T-helper 1 cell (primary cell): ENCODE results near the gene ZGPAT.
"Not testable (repeated sequence)": the region's sequence is repeated elsewhere in the genome, so short reads cannot be mapped to it uniquely, and the experiment has no call there.

Source experiments
- DNase-seq, 5 donors: peaks; one replicate each; pipeline ENCODE4 v3.0.0-alpha.2; 2012 to 2020

ZGPAT gene

DNA sequence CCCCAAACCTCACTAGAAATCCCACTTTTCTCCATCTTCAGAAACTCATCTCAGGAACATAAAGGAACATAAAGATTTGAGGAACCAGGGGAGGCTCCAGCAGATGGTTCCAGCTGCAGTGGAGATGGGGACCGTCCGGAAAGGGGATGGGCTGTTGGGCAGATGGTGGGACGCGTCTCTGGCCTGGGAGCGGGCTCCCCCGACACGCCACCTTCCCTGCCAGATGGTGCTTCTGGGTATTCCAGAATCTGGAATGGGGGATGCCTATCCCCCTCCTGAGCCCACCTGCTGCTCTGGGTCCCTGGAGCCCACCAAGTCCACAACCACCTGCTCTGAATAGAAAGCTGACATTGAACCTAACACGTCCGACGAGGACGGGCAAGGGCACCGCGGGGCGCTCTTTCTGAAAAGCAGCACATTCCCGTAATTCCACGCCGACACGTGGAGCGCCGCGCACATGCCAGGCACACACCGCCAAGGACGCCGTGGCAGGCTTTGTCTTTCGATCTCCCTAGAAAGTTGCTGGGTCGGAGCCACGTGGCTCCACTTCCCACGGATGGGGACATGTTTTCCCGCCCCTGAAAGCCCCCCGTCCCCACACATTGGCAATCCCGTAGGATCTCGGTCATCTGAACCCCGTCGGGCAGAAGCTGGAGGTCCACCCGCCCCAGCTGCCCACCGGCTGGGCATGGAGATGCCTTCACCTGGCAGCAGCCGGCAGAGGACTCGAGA is 59.0 kb downstream of the ZGPAT start:
- DNase-seq, result no peak

DNA sequence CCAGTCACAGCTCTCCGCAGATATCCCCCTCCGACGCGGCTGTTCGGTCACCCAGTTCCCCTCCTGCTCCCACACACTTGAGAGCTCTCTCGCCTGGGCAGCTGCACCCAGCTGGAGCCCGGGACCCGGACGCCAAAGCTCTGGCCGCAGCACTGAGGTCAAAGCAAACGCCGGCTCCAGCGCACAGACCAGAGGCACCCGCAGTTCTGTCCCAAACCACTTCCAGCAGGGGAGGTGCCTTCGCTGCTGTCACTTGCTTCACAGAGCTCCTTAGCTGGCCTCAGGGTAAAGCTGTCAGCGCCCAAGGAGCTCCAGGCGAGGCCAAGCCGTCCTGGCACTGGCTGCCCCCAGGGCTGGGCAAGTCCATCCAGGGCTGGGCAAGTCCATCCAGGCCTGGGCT is 59.6 kb downstream of the ZGPAT start:
- no peak for DNase-seq

DNA sequence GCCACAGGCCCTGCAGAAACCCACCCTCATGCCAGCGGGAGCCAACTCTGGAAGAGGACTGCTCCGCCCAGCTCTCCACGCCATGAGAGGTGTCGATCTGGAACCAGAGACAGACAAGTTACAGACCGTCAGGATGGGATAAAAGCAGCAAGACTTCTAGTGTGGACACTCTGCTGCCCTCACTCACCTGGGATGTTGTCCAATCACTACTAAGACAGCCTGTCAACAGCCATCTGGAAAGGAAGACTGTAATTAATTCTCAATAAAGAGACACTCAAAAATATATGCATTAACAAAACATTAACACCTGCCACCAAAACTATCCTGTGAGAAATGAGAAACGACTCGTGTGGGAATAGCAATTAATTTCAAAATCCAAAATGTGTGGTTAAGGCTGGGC is 60.0 kb downstream of the ZGPAT start:
- no peak for DNase-seq

DNA sequence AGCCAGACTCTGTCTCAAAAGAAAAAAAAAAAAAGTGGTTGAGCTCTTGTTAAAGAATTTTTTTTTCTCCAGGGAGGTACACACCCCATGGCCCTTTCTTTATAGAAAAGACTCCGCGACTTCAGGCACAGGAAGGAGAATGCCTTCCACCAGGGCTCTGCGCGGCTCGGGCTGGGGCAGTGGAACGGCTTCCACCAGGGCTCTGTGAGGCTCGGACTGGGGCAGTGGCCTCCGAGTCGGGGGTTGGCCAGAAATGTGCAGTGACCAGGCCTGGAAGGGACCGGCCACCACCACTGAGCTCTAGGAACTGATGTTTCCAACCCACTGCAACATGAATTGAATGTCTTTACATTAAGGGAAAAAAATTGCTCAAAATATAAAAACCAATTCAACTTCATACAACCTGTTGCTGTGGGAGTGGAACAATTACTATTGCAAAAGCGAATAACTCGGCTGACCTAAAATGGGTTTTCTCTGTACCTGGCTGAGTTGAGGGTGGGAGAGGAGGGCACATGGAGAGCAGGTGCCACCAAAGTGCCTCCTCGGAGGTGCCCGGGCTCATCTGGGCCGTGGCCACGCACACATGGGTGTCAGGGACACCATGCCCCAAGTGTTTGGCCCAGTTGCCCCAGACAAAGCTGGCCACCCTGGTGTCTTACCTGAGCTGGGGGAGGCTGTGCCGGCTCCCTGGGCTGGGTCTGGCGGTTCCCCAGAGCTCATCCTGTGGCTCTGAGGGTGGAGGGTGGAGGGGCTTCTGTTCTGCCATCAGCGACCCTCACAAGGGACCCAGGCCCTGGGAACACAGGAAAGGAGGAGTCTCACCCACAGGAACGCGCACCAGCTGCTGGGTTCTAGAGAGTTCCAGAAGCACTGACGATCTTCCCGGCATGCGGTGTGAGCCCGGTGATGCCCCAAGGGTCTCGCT is 61.0 kb downstream of the ZGPAT start:
- no peak for DNase-seq

DNA sequence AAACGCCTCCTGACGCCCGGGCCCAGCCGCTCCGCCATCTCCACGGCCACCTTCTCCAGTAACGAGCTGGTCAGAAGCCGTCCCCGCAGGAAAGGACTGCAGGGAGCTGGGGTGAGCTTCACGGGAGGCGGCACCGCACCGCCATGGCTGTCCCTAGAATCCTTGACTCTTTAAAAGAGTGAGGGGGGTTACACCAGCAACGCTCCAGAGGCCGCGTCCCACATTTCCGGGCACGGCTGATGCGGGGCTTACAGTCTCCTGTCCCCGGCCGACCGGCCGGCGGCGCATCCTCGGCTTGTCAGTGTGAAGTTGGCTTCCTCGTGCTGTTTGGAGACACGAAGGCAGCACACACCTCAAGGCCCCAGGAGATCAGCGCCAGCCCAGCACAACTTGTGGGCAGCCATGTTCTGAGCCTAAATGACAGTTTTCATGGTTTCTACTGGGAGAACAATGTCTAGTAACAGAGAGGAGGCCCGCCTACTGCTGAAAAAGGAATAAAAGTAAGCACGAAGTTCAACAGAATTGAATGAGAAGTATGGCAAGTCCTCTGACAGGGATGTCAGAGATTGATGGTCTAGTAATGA is 62.1 kb downstream of the ZGPAT start:
- DNase-seq, result no peak

DNA sequence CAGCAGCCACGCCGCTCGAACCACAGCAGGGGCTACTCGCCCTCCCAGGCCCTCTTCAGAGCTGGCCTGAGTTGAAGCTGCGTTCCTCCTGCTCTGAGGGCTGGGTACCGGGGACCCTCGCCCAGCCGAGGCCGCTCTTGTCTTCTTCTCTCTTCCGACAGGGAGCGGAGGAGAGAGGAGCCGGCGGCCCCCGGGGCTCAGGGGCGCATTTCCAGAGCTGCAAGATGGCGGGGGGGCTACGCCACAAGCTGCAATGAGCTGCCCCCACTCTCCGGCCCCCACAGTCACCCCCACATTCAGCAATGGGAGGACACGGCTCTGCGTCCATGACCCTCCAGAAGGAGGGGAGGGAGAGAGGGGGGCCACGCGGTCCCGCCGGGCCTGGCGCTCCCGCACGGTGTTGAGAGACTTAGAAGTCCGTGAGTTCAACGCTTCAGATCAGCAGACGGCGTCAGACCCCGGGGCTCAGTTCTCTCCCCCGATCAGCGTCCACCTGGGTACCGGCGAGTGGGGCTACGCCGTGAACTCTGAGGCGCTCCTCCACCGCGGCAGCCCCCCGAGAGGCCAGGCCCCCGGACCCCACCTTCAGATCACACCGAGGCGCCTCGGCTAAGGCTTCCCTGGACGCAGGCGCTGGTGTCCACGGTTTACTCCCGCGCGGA is 63.3 kb downstream of the ZGPAT start:
- DNase-seq, result no peak

DNA sequence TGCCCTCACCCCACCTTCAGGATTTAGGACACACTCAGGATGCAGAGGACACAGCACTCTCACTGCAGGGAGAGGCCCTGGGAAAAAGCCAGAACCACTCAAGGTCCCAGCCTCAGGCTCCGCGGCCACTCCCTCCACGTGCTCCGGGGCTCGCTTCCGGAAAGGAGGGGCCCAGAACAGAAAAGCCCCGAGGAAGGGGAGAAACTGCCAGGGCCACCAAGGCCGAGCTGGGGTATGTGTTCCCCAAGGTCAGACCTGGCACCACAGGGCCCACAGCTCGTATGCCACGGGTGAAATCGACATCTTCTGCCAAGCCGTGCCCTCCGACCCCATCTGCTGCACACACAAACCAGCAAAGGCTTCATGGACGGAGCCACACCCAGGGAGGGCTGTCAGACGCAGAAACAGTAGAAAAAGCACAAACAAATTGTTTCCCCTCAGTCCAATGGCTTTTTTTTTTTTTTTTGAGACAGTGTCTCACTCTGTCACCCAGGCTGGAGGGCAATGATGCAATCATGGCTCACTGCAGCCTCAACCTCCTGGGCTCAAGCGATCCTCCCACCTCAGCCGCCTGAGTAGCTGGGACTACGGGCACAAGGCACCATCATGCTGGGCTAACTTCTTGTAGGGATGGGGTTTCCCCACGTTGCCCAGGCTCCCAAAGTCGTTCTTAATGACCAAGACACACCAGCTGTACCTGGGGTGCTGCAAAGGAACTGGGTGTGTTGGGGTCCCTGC is 65.1 kb downstream of the ZGPAT start:
- DNase-seq, result no peak

DNA sequence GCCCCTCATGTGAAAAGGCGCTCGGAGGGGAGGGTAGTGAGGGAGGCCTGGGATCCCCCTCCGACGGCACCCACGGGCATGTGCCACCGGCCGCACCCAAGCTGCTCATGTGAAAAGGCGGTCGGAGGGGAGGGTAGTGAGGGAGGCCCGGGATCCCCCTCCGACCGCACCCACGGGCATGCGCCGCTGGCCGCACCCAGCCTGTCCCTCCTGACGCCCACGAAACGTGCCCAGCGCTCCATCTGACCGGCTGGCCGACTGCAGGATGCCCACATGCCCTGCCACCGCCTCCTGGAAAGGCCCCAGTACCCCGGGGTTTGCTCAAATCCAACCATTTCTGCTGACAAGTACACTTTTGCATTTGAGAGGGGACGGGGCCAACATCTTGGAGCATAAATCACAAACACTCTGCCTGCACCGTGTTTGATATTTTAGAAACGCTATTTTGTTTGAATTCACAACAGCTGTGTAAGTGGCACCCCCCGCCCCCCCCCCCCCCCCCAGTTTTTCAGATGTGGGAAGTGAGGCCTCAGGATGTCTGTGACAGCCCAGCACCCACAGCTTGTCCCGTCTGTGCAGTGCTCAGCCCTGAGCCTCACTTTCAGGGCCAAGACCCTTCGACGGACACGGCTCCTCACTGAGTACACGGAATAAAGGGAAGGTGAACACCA is 65.9 kb downstream of the ZGPAT start:
- no peak for DNase-seq

DNA sequence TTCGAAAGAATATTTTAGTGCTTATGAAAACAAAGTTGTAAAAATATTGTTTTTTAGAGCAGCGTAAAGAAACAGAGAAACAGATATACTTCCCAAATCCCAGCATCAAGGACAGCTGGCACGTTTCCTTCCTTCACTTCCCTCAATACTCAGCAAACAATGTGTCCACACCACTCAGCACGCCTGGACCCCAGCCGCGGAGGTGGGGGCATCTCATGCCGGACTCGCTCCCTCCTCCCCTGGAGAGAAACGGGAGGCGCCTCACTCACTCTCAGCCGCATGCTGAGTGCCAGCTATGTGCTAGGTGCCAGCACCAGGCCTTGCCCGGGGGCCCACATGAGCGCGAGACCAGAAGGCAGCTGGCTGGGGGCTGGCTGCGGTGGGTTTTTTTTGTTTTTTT is 66.5 kb downstream of the ZGPAT start:
- no peak for DNase-seq

DNA sequence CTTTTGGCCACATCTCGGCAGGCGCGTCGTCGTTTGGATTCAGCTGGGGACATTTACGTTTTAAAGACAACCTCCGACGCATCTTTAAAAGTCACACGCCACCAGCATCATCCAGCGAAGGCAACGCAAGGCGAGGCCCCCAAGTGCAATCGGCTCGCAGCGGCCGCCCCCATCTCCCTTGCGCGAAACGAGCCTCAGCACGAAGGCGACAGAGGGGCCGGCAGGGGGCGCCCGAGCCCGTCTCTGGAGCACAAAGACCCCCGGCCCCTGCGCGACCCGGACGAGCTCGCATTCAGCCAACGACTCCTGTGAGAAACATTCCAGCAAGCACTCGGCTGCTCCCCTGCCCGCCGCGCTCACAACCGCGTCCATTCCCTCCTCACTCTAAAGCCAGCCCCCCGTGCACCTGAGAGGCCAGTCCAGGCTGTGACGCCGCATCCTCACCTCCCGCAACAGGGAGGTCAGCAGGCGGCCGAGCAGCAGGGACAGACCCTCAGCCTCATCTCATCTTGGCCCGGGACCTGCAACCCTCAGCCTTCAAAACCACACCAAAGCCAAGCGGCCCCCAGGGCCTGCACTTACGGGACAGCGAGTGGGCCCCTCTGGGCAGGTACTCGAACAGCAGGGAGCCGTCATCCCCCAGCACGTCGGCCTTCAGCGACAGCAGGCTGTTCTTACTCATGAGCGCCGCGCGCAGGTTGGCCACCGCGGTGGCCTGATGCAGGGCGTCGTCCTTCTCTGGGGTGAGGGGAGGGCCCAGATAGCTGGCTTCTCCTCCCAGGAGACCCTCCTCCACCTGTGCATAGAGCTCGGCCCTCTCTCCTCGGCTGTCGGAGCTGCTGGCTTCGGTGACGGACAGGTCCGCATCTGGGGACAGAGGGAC is 67.5 kb downstream of the ZGPAT start:
- no peak for DNase-seq

DNA sequence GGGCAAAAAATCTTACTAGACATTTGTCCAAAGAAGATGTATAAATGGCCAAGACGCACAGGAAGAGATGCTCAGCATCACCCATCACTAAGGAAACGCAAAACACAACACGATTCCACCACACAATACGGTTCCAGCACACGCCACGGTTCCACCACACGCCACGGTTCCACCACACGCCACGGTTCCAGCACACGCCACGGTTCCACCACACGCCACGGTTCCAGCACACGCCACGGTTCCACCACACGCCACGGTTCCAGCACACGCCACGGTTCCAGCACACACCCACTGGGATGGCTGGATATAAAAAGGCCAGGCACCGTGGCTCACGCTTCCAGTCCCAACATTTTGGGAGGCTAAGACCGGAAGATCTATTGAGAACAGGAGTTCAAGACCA is 69.0 kb downstream of the ZGPAT start:
- not testable (repeated sequence) for DNase-seq

DNA sequence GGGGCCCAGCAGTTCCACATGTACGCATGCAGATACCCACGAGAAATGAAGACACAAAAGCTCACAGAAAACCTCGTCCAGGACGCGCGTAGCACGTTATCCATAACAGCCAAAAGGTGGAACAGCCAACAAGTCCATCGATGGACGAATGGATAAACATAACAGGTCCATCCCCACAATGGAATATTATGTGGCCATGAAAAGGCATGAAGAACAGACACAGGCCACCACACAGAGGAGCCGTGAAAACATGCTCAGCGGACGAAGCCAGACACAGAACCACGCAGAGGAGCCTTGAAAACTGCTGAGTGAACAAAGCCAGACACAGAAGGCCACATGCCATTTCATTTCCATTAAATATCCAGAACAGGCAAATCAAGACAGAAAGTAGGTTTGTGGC is 69.8 kb downstream of the ZGPAT start:
- no peak for DNase-seq

DNA sequence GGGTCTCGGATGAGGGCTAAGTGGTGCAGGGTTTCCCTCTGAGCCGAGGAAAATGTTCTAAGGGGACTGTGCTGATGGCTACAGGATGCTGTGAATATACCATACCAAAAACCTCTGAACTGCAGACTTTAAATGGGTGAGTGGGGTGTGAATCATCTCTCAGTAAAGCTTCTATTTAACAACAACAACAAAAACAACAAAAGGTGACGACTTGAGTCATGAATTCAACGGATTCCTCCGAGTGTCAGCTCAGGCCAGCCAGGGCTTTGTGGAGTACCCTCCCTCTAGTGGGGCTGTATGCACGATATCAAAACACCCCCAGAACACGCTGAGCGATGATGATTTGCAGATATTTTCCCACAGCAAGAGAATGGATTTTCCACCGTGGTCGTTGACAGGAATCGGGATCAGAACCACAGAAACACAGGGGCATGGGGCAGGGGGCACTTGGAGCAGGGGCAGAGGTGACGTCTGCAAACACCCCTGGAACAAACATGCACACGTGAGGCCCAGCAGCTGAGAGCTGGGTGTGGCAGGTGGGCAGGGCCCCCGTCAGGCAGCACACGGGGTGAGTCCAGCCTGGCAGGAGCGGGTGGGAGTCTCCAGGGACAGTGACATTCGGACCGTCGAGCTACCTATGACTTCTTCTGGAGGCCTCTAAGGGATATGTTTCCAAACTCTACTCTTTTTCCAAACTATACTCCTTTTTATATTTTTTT is 70.4 kb downstream of the ZGPAT start:
- DNase-seq, result no peak

DNA sequence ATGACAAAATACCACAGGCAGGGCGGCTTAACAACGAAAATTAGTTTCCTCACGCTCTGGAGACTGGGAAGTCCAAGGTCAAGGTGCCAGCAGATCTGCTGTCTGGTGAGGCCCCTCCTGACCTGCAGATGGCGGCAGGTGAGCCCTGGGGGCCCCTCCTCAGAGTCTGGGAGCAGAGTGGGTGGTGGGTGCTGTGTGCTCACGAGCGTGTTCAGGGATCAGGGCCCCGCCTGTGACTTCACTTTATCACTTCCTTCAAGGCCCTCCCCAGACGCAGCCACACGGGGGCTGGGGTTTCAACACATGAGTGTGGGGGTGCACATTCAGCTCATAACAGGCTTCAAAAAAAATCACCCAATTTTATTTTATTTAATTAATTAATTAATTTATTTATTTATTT is 71.0 kb downstream of the ZGPAT start:
- no peak for DNase-seq

DNA sequence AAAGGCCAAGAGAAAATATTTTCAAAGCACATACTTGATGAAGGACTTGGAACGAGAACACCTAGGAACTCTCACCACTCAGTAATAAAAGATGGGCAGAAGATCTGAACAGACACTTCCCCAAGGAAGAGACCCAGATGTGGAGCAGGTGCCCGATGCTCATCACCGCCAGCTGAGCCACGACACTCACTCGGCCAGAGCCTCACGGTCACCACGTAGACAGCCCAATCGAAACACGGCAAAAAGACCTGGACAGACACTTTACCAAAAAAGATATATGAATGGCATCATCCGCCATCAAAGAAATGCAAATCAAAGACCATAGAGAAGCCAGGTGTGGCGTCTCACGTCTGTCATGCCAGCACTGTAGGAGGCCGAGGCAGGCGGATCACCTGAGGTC is 73.3 kb downstream of the ZGPAT start:
- no peak for DNase-seq

DNA sequence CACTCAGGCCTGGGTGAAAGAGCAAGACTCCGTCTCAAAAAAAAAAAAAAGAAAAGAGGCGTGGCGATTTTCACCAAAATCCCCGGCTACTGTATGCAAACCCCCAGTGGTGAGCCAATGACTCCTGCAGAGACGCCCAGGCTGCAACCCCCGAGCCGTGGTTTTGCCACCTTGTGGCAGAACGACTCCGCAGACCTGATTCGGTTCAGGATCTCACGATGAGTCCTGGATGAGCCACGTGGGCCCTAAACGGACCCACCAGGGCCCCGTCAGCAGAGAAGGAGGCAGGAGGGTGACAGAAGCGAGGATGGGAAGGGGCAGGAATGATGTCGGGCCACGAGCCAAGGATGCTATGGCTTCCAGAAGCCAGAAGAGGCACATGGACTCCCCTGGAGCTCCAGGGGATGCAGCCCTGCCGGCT is 74.2 kb downstream of the ZGPAT start:
- peak; percentile 25 to 88 (median 68) for DNase-seq

DNA sequence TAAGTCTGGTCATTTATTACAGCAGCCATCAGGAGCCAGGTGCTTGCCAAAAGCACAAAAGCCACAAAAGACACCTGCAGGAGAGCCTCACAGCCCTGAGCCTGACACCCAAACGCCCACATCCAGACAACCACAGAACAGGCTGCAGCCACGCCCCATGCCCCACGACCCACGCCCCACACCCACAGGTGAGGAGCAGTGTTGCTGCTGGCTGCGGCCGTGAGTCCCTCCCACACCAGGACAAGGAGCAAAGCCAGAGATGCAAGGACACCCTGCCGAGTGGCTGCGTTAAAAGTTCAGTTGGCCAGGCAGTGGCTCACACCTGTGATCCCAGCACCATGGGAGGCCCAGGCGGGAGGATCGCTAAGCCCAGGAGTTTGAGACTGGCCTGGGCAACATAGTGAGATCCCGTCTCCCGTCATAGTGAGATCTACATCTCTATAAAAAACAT is 74.7 kb downstream of the ZGPAT start:
- no peak for DNase-seq

DNA sequence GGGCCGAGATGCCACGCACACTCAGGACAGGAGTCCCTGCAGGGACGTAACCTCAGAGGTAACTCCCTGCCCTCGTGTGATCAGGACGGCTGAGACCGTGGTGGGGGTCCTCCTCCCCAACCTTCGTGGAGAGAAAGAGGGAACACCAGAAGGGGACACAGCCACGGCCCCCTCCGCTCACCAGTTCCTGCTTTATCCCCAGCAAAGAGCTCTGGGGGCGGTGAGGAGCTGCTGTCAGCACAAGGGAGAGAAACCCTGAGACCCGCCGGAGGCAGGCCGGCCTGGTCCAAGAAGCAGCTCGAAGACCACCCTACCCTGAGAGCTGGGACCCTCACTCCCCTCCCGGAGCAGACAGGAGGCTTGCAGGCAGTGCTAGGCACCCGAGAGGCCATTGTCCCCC is 76.1 kb downstream of the ZGPAT start:
- DNase-seq, result no peak

DNA sequence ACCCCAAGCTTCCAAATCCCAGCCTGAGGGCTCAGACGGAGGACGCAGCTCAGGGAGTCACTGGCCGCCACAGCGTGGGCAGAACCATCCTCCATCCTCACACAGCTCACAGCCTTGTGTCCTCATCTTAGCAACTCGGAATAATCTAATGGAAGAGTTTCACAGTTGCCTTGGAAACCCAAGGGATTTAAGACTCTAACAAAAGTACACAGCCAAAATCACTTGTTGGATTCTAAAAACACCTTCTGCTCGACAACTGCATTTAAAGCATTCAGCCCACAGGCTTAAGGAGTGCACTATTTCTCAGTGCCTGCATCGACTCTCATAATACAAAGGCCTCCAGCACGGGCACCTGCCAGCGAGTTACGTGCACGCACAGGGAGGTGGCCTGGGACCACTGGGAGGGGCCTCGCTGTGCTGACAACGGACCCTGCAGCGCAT is 77.9 kb downstream of the ZGPAT start:
- DNase-seq, result no peak
